GM12874 (cell line): Measurements from ENCODE around the gene TRMT10A.

ENCODE experiments used
- CTCF ChIP-seq: IDR thresholded peaks from 2 replicates; pipeline ENCODE4 v1.5.1; 2011; ENCODE audit warnings: low read depth, mild to moderate bottlenecking, control low read depth, low read length, moderate library complexity; ENCODE audit not compliant: insufficient read depth

Gene TRMT10A

GRCh38 chr4:99510721-99511120 is 53.1 kb downstream of the TRMT10A start, which contains the start of gene C4orf17:
TSS of gene C4orf17 (plus strand) at chr4:99511021. CDS start at chr4:99513082, 2,061 bp downstream.
- TF ChIP-seq CTCF = no peak

- no peak for TF ChIP-seq CTCF
Observed at GRCh38 chr4:99507762-99508161, 56.1 kb downstream of the TRMT10A start.

DNA sequence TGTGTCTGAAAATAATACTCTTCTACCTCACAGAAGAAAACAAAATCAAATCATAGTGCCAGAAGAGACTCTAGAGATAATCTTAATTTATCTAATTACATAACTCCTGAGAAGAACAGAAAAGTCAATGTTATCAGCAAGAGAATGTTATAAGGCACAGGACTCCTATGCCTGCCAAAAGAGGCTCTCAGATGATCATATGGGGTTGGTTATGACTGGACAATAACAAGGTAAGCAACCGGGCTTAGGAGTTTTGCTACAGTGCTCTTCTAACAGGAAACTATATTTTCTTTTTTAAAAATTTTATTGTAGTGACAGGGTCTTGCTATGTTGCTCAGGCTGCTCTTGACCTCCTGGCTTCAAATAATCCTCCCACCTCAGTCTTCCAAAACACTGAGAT is 56.5 kb downstream of the TRMT10A start:
- no peak for TF ChIP-seq CTCF

- TF ChIP-seq CTCF = no peak
Observed at GRCh38 chr4:99506781-99507180, 57.1 kb downstream of the TRMT10A start.

GRCh38 chr4:99504804-99505502 is 58.9 kb downstream of the TRMT10A start:
- TF ChIP-seq CTCF = no peak
